ENCODE results near the gene UNC5C. TPM values are rescaled to one million over a fixed set of nuclear protein-coding genes. Genes with fewer than 3 reads are reported as not detected.

The UNC5C gene
- total RNA-seq, 2 experiments from 2014 or later = not detected

- ChIA-PET CTCF (ENCODE audit: unreplicated experiment) (no interaction called here), POLR2A (no interaction called here)
- Histone ChIP-seq H3K36me3 (ENCODE audit: insufficient read depth, low read length) (no peaks in the 10 kb centered on the region), H4K20me1 (ENCODE audit: insufficient read depth, low read length) (no peaks in the 10 kb centered on the region), H3K9me3 (ENCODE audit: low read length) (no peaks in the 10 kb centered on the region), H3K9me2 (ENCODE audit: insufficient read depth, low read length) (no peaks in the 10 kb centered on the region), H3K4me3 (ENCODE audit: low read depth, low read length, poor library complexity, severe bottlenecking) (no peak overlapping the region), H3K4me2 (ENCODE audit: low read length) (no peak overlapping the region), H3K4me1 (ENCODE audit: insufficient read depth, low read length, poor library complexity, severe bottlenecking) (no peaks in the 10 kb centered on the region), H3K79me2 (ENCODE audit: insufficient read depth, low read depth, low read length) (no peaks in the 10 kb centered on the region), H3K27ac (ENCODE audit: low read depth, low read length, poor library complexity, severe bottlenecking) (no peak overlapping the region), H2AFZ (ENCODE audit: low read length) (no peak overlapping the region)
- no peak for DNase-seq (ENCODE audit: low spot score)
- no TSS peak for BruUV-seq (replicated peaks)
- intact Hi-C loops (cut with micrococcal nuclease; ENCODE audit: unreplicated experiment) = no loop called here
- TF ChIP-seq EZH2phosphoT487 (IDR thresholded peaks at IDR 0.05; ENCODE audit: borderline replicate concordance, low read depth, low read length) (no peak), CTCF (conservative IDR thresholded peaks at IDR 0.05; ENCODE audit: low read length) (no peak)
These were observed 41.6 kb downstream of the UNC5C start for GRCh38 chr4:95507147-95507546.

DNA sequence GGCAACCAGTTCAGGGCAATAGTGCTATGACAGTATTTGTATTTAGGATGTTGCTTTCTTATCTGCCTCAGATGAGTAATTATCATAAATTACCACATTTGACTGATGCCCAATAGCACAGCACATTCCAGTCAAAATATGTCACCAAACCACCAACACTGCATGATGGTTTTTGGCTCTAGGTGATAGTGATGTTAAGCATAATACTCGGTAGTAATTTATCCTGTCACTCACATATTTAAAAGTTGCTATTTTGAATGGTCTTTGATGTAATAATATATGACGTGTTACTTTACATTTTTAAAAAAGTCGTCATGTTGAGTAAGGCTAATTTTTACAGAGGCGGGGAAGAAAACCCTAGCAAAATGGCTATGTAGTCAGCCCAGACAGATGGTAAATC is 42.5 kb downstream of the UNC5C start:
- Histone ChIP-seq H3K36me3 (ENCODE audit: insufficient read depth, low read length) (no peaks in the 10 kb centered on the region), H3K79me2 (ENCODE audit: insufficient read depth, low read depth, low read length) (no peaks in the 10 kb centered on the region), H3K9me3 (ENCODE audit: low read length) (no peaks in the 10 kb centered on the region), H2AFZ (ENCODE audit: low read length) (no peak overlapping the region), H3K27ac (ENCODE audit: low read depth, low read length, poor library complexity, severe bottlenecking) (no peak overlapping the region), H3K4me1 (ENCODE audit: insufficient read depth, low read length, poor library complexity, severe bottlenecking) (no peaks in the 10 kb centered on the region), H4K20me1 (ENCODE audit: insufficient read depth, low read length) (no peaks in the 10 kb centered on the region), H3K9me2 (ENCODE audit: insufficient read depth, low read length) (no peaks in the 10 kb centered on the region), H3K4me2 (ENCODE audit: low read length) (no peak overlapping the region), H3K4me3 (ENCODE audit: low read depth, low read length, poor library complexity, severe bottlenecking) (no peak overlapping the region)
- CTCF ChIA-PET (ENCODE audit: unreplicated experiment) = no interaction called here
- POLR2A ChIA-PET = no interaction called here
- no peak for TF ChIP-seq EZH2phosphoT487 (IDR thresholded peaks at IDR 0.05; ENCODE audit: borderline replicate concordance, low read depth, low read length)
- no peak for TF ChIP-seq CTCF (conservative IDR thresholded peaks at IDR 0.05; ENCODE audit: low read length)
- BruUV-seq (replicated peaks) = no TSS peak
- intact Hi-C loops (cut with micrococcal nuclease; ENCODE audit: unreplicated experiment) = no loop called here
- DNase-seq (ENCODE audit: low spot score) = no peak

DNA sequence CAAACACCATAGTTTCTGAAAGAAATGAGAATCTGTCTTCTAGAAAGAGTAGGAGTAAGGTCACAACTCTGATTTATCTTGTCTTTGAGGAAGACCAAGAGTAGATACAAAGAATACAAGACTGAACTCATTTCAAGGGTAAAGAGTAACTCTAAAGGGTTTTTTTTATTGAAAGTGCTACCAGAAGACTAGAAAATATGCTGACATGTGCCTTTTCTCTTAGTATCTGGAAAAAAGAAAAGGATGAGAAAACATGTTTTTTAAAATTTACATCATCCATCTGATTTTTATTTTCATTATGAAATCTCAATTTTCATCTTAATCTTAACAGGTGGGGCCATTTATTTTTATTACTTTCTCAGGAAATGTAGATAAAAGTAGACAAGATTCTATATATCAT is 43.0 kb downstream of the UNC5C start:
- no peaks in the 10 kb centered on the region for H3K9me2 ChIP-seq (ENCODE audit: insufficient read depth, low read length)
- POLR2A ChIA-PET = no interaction called here
- DNase-seq (ENCODE audit: low spot score) = no peak
- no peaks in the 10 kb centered on the region for H3K36me3 ChIP-seq (ENCODE audit: insufficient read depth, low read length)
- no peaks in the 10 kb centered on the region for H3K79me2 ChIP-seq (ENCODE audit: insufficient read depth, low read depth, low read length)
- TF ChIP-seq EZH2phosphoT487 (IDR thresholded peaks at IDR 0.05; ENCODE audit: borderline replicate concordance, low read depth, low read length) = no peak
- no peak for TF ChIP-seq CTCF (conservative IDR thresholded peaks at IDR 0.05; ENCODE audit: low read length)
- no peak overlapping the region for H3K27ac ChIP-seq (ENCODE audit: low read depth, low read length, poor library complexity, severe bottlenecking)
- CTCF ChIA-PET (ENCODE audit: unreplicated experiment) = no interaction called here
- no peak overlapping the region for H2AFZ ChIP-seq (ENCODE audit: low read length)
- BruUV-seq (replicated peaks) = no TSS peak
- H3K4me3 ChIP-seq (ENCODE audit: low read depth, low read length, poor library complexity, severe bottlenecking) = no peak overlapping the region
- intact Hi-C loops (cut with micrococcal nuclease; ENCODE audit: unreplicated experiment) = no loop called here
- no peak overlapping the region for H3K4me2 ChIP-seq (ENCODE audit: low read length)
- no peaks in the 10 kb centered on the region for H3K9me3 ChIP-seq (ENCODE audit: low read length)
- no peaks in the 10 kb centered on the region for H3K4me1 ChIP-seq (ENCODE audit: insufficient read depth, low read length, poor library complexity, severe bottlenecking)
- H4K20me1 ChIP-seq (ENCODE audit: insufficient read depth, low read length) = no peaks in the 10 kb centered on the region
